ENCODE results near the gene ARL14. TPM values are rescaled to one million over a fixed set of nuclear protein-coding genes. Genes with fewer than 3 reads are reported as not detected.

The ARL14 gene
- polyA plus RNA-seq, 1 donor (not counting 4 experiments of a cell fraction or from before 2014, with no cell fraction given): 1.6 TPM

DNA sequence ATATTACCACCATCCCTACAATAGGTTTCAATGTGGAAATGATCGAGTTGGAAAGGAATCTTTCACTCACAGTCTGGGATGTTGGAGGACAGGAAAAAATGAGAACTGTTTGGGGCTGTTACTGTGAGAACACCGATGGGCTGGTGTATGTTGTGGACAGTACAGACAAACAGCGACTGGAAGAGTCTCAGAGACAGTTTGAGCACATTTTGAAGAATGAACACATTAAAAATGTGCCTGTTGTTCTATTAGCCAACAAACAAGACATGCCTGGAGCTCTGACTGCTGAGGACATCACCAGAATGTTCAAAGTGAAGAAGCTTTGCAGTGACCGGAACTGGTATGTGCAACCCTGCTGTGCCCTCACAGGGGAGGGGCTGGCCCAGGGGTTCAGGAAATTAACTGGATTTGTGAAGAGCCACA is 510 bp downstream of the ARL14 start:
- Histone ChIP-seq H3K4me1 (ENCODE audit: control insufficient read depth, extremely low read depth, insufficient read depth, low read length) (peaks cover 36% of the 10 kb centered on the region), H3K27me3 (ENCODE audit: control insufficient read depth, extremely low read depth, insufficient read depth, low read length) (no peaks in the 10 kb centered on the region), H3K9ac (ENCODE audit: control insufficient read depth, extremely low read depth, insufficient read depth, low read length) (peak overlapping the region; percentile 2), H2AFZ (ENCODE audit: control insufficient read depth, low read length) (peak overlapping the region; percentile 5), H3K4me2 (ENCODE audit: control insufficient read depth, extremely low read depth, insufficient read depth, low read depth, low read length) (peak overlapping the region; percentile 73), H3K36me3 (ENCODE audit: control insufficient read depth in 2 of 2, extremely low read depth in 1 of 2, insufficient read depth in 2 of 2, low read length in 2 of 2) (no peaks in the 10 kb centered on the region), H4K20me1 (ENCODE audit: control insufficient read depth, extremely low read depth, insufficient read depth, low read length) (no peaks in the 10 kb centered on the region), H3K4me3 (ENCODE audit: control insufficient read depth in 2 of 3, extremely low read depth in 1 of 3, insufficient read depth in 2 of 3, low read depth in 1 of 3, low read length in 3 of 3) (peak overlapping the region in 2 of 3 experiments; percentile 4 to 18), H3K9me1 (ENCODE audit: control insufficient read depth, extremely low read depth, insufficient read depth, low read length) (no peaks in the 10 kb centered on the region), H3K9me3 (ENCODE audit: control insufficient read depth, low read depth, low read length) (no peaks in the 10 kb centered on the region), H3K79me2 (ENCODE audit: control insufficient read depth, insufficient read depth, low read length) (no peaks in the 10 kb centered on the region), H3K27ac (ENCODE audit: control insufficient read depth, insufficient read depth, low read length) (peak overlapping the region; percentile 91)
- FAIRE-seq (no peak), DNase-seq (ENCODE audit: low read depth, low spot score) (no peak)
- dilution Hi-C loops (cut with MboI; ENCODE audit: extremely low pct_ligation_motif_present, low sequenced_read_pairs): no loop called here
- TF ChIP-seq, protein P1, sequence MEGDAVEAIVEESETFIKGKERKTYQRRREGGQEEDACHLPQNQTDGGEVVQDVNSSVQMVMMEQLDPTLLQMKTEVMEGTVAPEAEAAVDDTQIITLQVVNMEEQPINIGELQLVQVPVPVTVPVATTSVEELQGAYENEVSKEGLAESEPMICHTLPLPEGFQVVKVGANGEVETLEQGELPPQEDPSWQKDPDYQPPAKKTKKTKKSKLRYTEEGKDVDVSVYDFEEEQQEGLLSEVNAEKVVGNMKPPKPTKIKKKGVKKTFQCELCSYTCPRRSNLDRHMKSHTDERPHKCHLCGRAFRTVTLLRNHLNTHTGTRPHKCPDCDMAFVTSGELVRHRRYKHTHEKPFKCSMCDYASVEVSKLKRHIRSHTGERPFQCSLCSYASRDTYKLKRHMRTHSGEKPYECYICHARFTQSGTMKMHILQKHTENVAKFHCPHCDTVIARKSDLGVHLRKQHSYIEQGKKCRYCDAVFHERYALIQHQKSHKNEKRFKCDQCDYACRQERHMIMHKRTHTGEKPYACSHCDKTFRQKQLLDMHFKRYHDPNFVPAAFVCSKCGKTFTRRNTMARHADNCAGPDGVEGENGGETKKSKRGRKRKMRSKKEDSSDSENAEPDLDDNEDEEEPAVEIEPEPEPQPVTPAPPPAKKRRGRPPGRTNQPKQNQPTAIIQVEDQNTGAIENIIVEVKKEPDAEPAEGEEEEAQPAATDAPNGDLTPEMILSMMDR (optimal IDR thresholded peaks at IDR 0.05 in 1 of 3, IDR thresholded peaks at IDR 0.05 in 1 of 3, conservative IDR thresholded peaks at IDR 0.05 in 1 of 3; ENCODE audit: extremely low read depth in 1 of 3, insufficient read depth in 2 of 3, low read length in 3 of 3): no peak
- no peak for TF ChIP-seq EZH2 (IDR thresholded peaks at IDR 0.05; ENCODE audit: low read length)

DNA sequence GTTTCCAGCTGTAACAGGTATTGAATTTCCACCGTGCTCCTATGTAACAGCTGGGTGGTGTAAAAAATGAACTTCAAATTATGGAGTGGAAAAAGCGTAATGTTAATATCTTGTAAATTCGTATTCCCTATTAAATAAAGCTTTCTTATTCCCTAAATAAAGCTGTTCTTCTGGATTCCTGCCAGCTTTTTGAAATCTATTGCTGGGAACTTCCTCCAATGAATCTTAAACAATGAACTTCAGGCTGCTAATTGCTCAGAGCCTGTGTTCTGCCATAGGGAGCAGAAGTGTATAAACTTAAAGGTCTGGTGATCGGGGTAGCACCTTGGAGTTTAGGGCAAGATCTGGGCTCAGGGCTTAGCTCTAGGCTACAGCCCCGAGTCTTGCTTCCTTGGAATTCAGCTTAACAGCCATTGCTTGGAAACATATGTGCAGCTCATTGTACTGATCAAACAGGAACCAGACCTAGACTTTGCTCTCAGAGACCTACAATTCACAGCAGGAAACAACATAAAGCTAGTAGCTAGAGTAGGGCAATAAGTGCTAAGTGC is 1.4 kb downstream of the ARL14 start:
- no peak for DNase-seq (ENCODE audit: low read depth, low spot score)
- no peak overlapping the region for H3K9ac ChIP-seq (ENCODE audit: control insufficient read depth, extremely low read depth, insufficient read depth, low read length)
- TF ChIP-seq EZH2 (IDR thresholded peaks at IDR 0.05; ENCODE audit: low read length): no peak
- TF ChIP-seq, protein P1 (optimal IDR thresholded peaks at IDR 0.05 in 1 of 3, IDR thresholded peaks at IDR 0.05 in 1 of 3, conservative IDR thresholded peaks at IDR 0.05 in 1 of 3; ENCODE audit: extremely low read depth in 1 of 3, insufficient read depth in 2 of 3, low read length in 3 of 3): no peak
- dilution Hi-C loops (cut with MboI; ENCODE audit: extremely low pct_ligation_motif_present, low sequenced_read_pairs): no loop called here
- H3K79me2 ChIP-seq (ENCODE audit: control insufficient read depth, insufficient read depth, low read length): no peaks in the 10 kb centered on the region
- no peaks in the 10 kb centered on the region for H3K36me3 ChIP-seq (ENCODE audit: control insufficient read depth in 2 of 2, extremely low read depth in 1 of 2, insufficient read depth in 2 of 2, low read length in 2 of 2)
- H3K9me3 ChIP-seq (ENCODE audit: control insufficient read depth, low read depth, low read length): no peaks in the 10 kb centered on the region
- no peak overlapping the region for H3K4me3 ChIP-seq (ENCODE audit: control insufficient read depth in 2 of 3, extremely low read depth in 1 of 3, insufficient read depth in 2 of 3, low read depth in 1 of 3, low read length in 3 of 3)
- H3K4me2 ChIP-seq (ENCODE audit: control insufficient read depth, extremely low read depth, insufficient read depth, low read depth, low read length): peak overlapping the region; percentile 41
- peak overlapping the region; percentile 37 for H2AFZ ChIP-seq (ENCODE audit: control insufficient read depth, low read length)
- no peak overlapping the region for H3K27ac ChIP-seq (ENCODE audit: control insufficient read depth, insufficient read depth, low read length)
- peaks cover 36% of the 10 kb centered on the region for H3K4me1 ChIP-seq (ENCODE audit: control insufficient read depth, extremely low read depth, insufficient read depth, low read length)
- no peaks in the 10 kb centered on the region for H3K27me3 ChIP-seq (ENCODE audit: control insufficient read depth, extremely low read depth, insufficient read depth, low read length)
- no peaks in the 10 kb centered on the region for H4K20me1 ChIP-seq (ENCODE audit: control insufficient read depth, extremely low read depth, insufficient read depth, low read length)
- FAIRE-seq: no peak
- H3K9me1 ChIP-seq (ENCODE audit: control insufficient read depth, extremely low read depth, insufficient read depth, low read length): no peaks in the 10 kb centered on the region
